ENCODE measurements around the gene LHX2. TPM values are rescaled to one million over a fixed set of nuclear protein-coding genes. Genes with fewer than 3 reads are reported as not detected.

Gene LHX2
- total and polyA plus RNA-seq, 2 experiments from 2014 or later: not detected

GRCh38 chr9:123998278-123998925 is 13.2 kb upstream of the LHX2 start:
- Histone ChIP-seq H3K27ac (no peak overlapping the region), H4K20me1 (ENCODE audit: insufficient read depth, poor library complexity, severe bottlenecking) (no peaks in the 10 kb centered on the region), H3K36me3 (replicated peaks; ENCODE audit: insufficient read depth, low read depth) (no peaks in the 10 kb centered on the region), H3K9me3 (ENCODE audit: low read depth) (no peaks in the 10 kb centered on the region), H3K27me3 (peaks cover 91% of the 10 kb centered on the region), H3K4me1 (ENCODE audit: insufficient read depth) (peaks cover 7% of the 10 kb centered on the region), H3K4me2 (no peak overlapping the region), H3K79me2 (no peaks in the 10 kb centered on the region), H3K4me3 (no peak overlapping the region), H2AFZ (no peak overlapping the region), H3K9me2 (replicated peaks; ENCODE audit: insufficient read depth) (no peaks in the 10 kb centered on the region)
- no peak for TF ChIP-seq EZH2 (IDR thresholded peaks at IDR 0.05; ENCODE audit: borderline replicate concordance)
- TF ChIP-seq EZH2phosphoT487 (IDR thresholded peaks at IDR 0.05; ENCODE audit: low read depth, severe bottlenecking, unreplicated experiment): no peak
- TF ChIP-seq, protein P1, sequence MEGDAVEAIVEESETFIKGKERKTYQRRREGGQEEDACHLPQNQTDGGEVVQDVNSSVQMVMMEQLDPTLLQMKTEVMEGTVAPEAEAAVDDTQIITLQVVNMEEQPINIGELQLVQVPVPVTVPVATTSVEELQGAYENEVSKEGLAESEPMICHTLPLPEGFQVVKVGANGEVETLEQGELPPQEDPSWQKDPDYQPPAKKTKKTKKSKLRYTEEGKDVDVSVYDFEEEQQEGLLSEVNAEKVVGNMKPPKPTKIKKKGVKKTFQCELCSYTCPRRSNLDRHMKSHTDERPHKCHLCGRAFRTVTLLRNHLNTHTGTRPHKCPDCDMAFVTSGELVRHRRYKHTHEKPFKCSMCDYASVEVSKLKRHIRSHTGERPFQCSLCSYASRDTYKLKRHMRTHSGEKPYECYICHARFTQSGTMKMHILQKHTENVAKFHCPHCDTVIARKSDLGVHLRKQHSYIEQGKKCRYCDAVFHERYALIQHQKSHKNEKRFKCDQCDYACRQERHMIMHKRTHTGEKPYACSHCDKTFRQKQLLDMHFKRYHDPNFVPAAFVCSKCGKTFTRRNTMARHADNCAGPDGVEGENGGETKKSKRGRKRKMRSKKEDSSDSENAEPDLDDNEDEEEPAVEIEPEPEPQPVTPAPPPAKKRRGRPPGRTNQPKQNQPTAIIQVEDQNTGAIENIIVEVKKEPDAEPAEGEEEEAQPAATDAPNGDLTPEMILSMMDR (IDR thresholded peaks at IDR 0.05; ENCODE audit: poor library complexity): no peak
- 15% methylated on average over 6 of the region's 6 CpGs for WGBS (ENCODE audit: low lambda C conversion rate, missing lambda C conversion rate)
- DNase-seq (ENCODE audit: low spot score): no peak

DNA sequence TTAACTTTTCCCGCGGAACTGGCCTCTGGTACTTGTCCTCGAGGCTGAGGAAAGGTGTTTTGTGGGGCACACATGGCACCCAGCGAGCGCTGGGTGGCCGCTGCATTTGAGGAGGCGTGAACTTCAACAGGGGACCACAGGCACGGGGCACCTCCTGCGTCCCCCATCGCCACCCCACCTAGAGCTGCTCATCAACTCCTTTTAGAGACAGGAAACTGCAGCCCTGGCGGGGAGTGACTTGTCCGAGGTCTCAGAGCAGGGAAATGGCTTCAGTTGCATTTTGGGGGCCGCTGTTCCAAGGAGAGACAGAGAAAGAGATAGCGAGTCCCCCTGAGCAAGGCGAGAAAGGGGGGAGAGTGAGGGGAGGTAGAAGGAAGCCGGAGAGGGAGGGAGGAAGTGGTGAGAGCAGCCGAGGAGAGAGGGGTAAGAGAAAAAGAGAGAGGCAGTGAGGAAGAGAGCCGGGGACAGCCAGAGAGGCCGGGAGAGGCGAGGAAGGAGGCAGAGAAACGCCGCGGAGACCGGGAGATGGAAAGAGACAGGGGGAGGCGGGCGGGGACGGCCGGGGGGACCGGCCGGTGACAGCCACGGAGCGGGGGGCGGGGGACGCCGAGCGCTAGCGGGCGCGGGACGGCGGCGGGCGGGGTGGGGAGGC is 12.5 kb upstream of the LHX2 start:
- Histone ChIP-seq H3K9me3 (ENCODE audit: low read depth) (no peaks in the 10 kb centered on the region), H3K36me3 (replicated peaks; ENCODE audit: insufficient read depth, low read depth) (no peaks in the 10 kb centered on the region), H3K4me1 (ENCODE audit: insufficient read depth) (peaks cover 7% of the 10 kb centered on the region), H2AFZ (peak overlapping the region; percentile 60), H3K4me3 (no peak overlapping the region), H3K4me2 (peak overlapping the region; percentile 78), H3K27ac (no peak overlapping the region), H4K20me1 (ENCODE audit: insufficient read depth, poor library complexity, severe bottlenecking) (no peaks in the 10 kb centered on the region), H3K27me3 (peaks cover 93% of the 10 kb centered on the region), H3K9me2 (replicated peaks; ENCODE audit: insufficient read depth) (no peaks in the 10 kb centered on the region), H3K79me2 (no peaks in the 10 kb centered on the region)
- no peak for DNase-seq (ENCODE audit: low spot score)
- 5% methylated on average over 20 of the region's 43 CpGs for WGBS (ENCODE audit: low lambda C conversion rate, missing lambda C conversion rate)
- TF ChIP-seq, protein P1 (IDR thresholded peaks at IDR 0.05; ENCODE audit: poor library complexity): no peak
- peak; percentile 72 for TF ChIP-seq EZH2phosphoT487 (IDR thresholded peaks at IDR 0.05; ENCODE audit: low read depth, severe bottlenecking, unreplicated experiment)
- peak; percentile 95 for TF ChIP-seq EZH2 (IDR thresholded peaks at IDR 0.05; ENCODE audit: borderline replicate concordance)

DNA sequence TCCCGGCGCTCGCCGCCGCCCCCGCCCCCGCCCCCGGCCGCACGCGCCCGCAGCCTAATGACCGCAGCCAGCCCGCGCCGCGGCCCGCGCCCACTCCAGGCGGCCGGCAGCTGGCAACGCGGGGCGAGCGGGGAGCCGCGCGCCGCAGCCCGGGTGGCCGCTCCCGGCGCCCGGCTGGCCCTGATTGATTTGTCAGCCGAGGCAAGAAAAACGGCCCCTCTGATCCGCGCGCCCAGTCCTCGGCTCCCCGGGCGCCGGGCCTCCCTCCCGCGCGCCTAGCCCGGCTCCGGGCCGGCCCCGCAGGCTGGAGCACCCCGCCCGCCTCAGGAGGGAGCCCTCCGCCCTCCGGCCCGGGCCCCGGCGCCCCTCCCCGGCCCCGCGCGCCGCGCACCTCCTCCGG is 11.9 kb upstream of the LHX2 start:
- WGBS (ENCODE audit: low lambda C conversion rate, missing lambda C conversion rate): 0% methylated on average over 34 of the region's 64 CpGs
- H3K4me3 ChIP-seq: no peak overlapping the region
- no peak overlapping the region for H2AFZ ChIP-seq
- H3K4me1 ChIP-seq (ENCODE audit: insufficient read depth): peaks cover 7% of the 10 kb centered on the region
- TF ChIP-seq EZH2 (IDR thresholded peaks at IDR 0.05; ENCODE audit: borderline replicate concordance) (no peak), EZH2phosphoT487 (IDR thresholded peaks at IDR 0.05; ENCODE audit: low read depth, severe bottlenecking, unreplicated experiment) (no peak)
- TF ChIP-seq, protein P1 (IDR thresholded peaks at IDR 0.05; ENCODE audit: poor library complexity): no peak
- no peaks in the 10 kb centered on the region for H4K20me1 ChIP-seq (ENCODE audit: insufficient read depth, poor library complexity, severe bottlenecking)
- no peaks in the 10 kb centered on the region for H3K9me2 ChIP-seq (replicated peaks; ENCODE audit: insufficient read depth)
- no peaks in the 10 kb centered on the region for H3K9me3 ChIP-seq (ENCODE audit: low read depth)
- H3K79me2 ChIP-seq: no peaks in the 10 kb centered on the region
- H3K4me2 ChIP-seq: peak overlapping the region; percentile 68
- no peak for DNase-seq (ENCODE audit: low spot score)
- H3K27me3 ChIP-seq: peaks cover 93% of the 10 kb centered on the region
- no peak overlapping the region for H3K27ac ChIP-seq
- H3K36me3 ChIP-seq (replicated peaks; ENCODE audit: insufficient read depth, low read depth): no peaks in the 10 kb centered on the region
